ENCODE results near the gene CSF1.

DNA sequence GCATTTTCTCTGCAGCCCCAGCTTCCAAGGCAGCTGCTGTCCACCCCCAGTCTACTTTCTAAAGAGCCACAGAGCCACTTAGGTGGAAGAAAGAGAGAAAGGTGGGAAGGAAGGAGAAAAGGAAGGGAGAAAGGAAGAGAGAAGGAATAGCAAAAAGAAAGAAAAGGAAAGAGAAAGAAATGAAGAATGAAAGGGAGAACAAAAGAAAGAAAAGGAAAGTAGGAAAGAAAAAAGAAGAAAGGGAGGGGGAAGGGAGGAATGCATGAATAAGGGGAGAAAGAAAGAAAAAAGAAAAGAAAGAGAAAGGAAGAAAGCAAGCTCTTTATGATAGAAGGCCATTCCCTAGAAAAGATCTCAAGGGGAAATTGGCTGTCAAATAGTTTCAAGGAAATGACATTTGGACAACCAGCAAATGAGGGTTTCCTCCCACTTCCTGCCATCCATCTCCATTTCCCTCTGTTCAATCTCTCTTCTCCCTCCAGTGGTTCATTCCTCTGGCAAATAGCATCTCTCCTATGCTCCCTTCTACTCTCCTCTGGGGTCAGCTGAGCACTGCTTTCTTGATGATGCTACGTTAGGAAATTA is 3.4 kb upstream of the CSF1 start:
- no peak for TF ChIP-seq BCL3 (IDR thresholded peaks at IDR 0.05)
- TF ChIP-seq CEBPB (IDR thresholded peaks at IDR 0.05): no peak
- TF ChIP-seq RARB (CRISPR knock-in tag; IDR thresholded peaks at IDR 0.05): no peak
- TF ChIP-seq, protein P1, sequence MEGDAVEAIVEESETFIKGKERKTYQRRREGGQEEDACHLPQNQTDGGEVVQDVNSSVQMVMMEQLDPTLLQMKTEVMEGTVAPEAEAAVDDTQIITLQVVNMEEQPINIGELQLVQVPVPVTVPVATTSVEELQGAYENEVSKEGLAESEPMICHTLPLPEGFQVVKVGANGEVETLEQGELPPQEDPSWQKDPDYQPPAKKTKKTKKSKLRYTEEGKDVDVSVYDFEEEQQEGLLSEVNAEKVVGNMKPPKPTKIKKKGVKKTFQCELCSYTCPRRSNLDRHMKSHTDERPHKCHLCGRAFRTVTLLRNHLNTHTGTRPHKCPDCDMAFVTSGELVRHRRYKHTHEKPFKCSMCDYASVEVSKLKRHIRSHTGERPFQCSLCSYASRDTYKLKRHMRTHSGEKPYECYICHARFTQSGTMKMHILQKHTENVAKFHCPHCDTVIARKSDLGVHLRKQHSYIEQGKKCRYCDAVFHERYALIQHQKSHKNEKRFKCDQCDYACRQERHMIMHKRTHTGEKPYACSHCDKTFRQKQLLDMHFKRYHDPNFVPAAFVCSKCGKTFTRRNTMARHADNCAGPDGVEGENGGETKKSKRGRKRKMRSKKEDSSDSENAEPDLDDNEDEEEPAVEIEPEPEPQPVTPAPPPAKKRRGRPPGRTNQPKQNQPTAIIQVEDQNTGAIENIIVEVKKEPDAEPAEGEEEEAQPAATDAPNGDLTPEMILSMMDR (IDR thresholded peaks at IDR 0.05): no peak
- no peak for TF ChIP-seq POLR2A (IDR thresholded peaks at IDR 0.05; ENCODE audit: low read length)
- TF ChIP-seq EP300 (IDR thresholded peaks at IDR 0.05): no peak
- TF ChIP-seq SREBF2 (IDR thresholded peaks at IDR 0.05): no peak
- no peak for TF ChIP-seq MAX (IDR thresholded peaks at IDR 0.05)
- no peak for TF ChIP-seq USF2 (IDR thresholded peaks at IDR 0.05)
- no peak for TF ChIP-seq PHF8 (IDR thresholded peaks at IDR 0.05; ENCODE audit: borderline replicate concordance, low read depth)
- no peak for TF ChIP-seq ESRRA (IDR thresholded peaks at IDR 0.05; ENCODE audit: borderline replicate concordance, low read length)
- TF ChIP-seq RAD21 (conservative IDR thresholded peaks at IDR 0.05 in 1 of 2, IDR thresholded peaks at IDR 0.05 in 1 of 2): no peak

Data from A549 (cell line).